Measurements from ENCODE around the gene WNT3.

Gene WNT3

GRCh38 chr17:46722662-46723285, 95.7 kb downstream of the WNT3 start:
- DNase-seq, result no peak

GRCh38 chr17:46720408-46720807, 98.1 kb downstream of the WNT3 start:
- no peak for DNase-seq

- no peak for DNase-seq
These were observed 98.6 kb downstream of the WNT3 start for GRCh38 chr17:46719891-46720290.

GRCh38 chr17:46717999-46718398, 100.5 kb downstream of the WNT3 start:
- DNase-seq, result no peak
